HG02759 (cell line): ENCODE results near the gene GRID1.

ENCODE experiments used
- ATAC-seq: cut with Tn5 transposase; IDR thresholded peaks from one replicate; pipeline ENCODE4 v1.9.1; 2021; ENCODE audit warnings: mild to moderate bottlenecking, moderate library complexity; ENCODE audit not compliant: unreplicated experiment

GRID1 gene

DNA sequence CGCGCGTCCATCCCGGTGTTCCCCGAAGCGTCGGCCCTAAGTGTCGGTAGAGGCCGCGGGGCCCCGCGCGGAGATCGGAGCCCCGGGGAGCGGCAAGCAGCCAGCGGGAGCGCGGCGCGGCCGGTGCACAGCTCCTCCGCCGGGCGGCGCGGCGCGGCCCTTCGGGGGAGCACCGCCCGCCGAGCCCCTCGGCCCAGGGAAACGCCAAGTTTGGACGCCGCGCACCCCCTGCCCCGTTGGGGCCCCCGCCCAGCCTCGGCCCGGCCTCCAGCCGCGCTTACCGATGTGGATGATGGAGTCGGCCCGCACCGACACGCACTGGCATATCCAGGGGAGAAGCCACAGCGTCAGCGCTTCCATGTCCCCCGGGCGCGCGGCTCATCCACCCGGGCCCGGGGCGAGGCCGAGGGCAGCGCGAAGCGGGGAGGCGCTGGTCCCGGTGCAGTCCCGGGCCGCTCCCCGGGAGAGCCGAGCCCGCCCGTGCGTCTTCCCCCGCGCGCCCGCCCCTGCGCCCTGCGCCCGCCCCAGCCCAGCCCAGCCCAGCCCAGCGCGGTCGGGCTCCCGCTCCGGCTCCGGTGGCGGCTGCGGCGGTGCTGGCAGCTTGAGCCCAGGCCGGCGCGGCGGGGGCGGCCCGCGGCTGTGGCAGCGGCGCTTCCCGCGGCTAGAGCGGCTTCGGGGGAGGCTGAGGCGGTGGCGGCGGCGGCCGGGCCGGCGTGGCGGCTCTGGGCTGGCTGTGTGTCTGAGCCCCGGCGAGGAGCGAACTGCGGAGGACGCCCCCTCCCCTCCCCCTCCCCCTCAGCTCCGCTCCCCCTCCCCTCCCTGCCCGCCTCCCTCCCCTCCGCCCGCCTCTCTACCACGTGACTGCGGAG is at the start of gene GRID1:
GRID1 (minus strand) TSS at position 763 of the 869 bp plus-strand sequence.
- peak; percentile 35 for ATAC-seq

DNA sequence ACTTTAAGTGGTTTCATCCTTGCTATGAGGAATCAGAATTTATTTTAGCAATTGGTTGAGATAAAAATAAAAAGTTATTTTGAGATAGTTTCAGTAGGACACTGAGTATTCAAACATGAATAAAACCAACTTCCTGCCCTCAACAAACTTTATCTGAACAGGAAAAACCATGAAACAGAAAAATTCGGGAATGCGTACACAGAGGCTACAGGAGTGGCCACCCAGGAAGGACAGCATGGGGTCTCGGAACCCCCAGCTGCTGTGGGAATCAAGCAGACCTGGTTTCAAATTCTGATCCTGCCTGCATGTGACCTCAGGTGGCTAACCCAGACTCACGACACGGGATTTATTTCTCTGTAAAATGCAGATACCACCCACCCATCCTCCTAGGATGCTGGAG is 49.0 kb upstream of the GRID1 start:
- no peak for ATAC-seq

DNA sequence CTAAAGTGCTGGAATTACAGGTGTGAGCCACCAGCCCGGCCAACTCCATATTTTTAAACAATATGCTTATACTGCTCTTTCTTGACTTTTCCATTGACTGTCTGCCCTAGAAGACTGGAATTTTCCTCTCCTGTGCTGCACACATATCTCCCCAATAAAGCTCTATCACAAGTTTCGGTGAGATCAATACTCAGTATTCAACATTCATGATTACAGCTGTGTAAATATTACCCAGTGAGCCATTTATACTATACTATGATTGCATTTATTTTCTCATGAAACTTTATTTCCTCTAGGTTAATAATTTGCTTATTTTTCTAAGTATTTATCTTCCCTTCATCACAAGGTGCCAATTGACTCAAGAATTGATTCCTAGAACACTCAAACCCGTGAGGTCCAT is 48.5 kb upstream of the GRID1 start:
- ATAC-seq = no peak

DNA sequence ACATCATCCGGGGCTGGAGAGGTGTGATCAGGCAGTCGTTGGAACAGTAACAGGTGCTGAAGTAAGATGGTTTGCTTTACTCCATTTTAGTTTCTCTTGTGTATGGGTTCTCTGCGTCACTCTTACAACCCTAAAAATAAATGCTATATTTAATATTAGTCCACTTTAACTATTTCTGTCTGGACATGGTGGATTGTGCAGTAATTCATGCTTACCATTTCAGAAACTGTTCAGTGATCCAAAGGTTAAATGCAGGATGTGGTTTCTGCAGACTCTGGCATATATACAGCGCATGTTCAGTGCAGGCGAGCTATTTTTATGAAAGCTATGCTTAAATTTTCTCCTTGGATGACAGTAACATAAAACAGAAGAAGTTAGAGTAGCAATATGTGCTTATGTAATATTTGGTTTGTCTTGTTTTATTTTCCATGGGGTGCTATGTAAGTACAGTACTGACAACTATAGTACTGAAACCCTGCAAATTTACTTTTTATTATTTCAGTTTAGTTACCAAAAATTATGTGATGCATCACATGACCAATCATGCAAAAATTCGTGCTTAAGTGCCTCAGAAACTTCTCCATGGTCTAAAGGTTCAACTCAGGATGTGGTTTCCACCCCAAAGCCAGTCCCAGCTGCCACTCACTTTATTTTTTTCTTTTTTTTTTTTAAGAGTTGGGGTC is 46.6 kb upstream of the GRID1 start:
- peak; percentile 74 for ATAC-seq

DNA sequence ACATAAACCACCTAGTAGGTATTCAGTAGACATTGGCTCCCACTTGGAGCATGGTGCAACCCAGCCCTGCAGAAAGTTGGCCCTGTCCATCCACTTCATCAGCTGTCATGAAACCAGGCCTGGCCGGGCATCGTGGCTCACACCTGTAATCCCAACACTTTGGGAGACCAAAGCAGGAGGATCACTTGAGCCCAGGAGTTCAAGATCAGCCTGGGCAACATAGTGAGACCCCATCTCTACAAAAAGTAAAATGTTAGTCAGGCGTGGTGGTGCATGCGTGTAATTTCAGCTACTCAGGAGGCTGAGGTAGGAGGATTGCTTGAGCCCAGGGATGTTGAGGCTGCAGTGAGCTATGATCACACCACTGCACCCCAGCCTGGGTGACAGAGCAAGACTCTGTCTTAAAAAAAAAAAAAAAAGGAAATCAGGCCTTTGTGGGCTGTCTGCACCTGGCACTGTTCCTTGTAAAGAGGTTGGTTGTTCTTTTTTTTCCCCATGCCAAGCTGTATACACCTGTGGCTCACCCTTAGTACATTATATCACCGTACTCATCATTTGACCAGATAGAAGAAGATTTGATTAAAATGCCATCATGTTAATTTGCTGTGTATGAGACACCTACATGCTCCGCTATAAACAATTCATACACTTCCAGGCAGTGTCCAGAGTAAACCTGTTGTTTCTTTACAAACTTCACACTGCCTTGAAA is 45.4 kb upstream of the GRID1 start:
- no peak for ATAC-seq

DNA sequence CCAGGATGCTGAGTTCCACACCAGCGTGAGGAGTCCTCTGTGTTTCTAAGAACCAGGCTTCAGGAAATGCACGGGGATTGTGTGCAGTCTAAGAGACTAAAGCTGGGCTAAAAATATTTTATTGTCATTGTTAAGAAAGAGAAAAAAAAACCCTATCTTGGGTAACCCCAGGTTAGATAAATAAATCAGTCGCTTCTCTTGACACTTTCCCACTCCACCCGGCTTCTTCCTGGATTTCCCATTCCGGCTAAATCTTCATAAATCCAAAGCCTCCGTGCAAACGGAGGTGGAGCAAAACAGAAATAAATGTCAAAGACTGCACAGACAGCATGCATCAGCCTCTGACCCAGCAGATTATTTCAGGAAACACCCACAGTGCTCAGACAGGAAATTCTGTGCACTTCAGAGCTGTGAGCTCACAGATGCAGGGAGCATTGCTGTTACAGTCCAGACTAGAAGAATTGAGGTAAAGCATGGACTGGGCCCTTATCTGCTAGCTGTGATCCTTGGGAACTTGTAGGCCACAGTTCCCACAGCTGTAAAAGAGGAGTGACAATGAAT is 44.8 kb upstream of the GRID1 start:
- ATAC-seq = peak; percentile 51

DNA sequence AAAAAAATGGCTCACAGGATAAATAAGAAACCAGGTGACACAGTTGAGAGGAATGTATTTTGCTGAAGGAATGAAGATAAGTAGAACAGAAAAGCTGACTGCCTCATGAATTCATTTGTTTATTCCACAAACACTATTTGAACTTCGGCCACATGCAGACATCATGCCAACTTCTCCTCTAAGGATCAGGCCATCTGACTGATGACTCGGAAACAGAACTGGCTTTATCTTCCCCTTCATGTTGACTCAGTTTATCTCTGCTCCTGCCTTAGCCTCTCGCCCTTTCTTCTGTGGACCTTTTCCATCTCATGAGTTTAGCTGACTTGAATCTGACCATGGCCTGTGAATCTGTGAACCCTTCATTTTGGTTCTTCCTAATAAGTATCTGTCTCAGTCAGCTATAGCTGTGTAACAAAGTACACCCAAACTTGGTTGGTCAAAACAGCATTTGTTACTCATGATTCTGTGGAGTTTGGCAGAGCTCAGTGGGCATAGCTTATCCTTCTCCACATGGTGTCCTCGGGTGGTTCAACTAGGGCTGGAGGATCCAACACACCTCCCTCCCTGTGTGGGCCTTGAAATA is 44.0 kb upstream of the GRID1 start:
- ATAC-seq = no peak

DNA sequence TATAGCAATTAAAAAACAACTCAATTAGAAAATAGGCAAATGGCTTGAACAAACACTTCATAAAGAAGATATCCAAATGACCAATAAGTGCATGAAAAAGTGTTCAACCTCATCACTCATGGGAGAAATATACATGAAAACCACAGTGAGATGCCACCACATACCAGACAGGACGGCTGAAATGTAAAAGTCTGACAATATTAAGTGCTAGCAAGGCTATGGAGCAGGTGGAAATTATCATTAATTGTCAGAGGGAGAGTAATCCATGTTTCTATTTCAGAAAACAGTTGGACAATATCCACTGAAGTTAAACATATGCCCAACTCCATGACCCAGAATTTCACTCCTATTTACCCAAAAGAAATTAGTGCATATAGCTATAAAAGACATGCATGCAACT is 42.6 kb upstream of the GRID1 start:
- ATAC-seq = no peak

DNA sequence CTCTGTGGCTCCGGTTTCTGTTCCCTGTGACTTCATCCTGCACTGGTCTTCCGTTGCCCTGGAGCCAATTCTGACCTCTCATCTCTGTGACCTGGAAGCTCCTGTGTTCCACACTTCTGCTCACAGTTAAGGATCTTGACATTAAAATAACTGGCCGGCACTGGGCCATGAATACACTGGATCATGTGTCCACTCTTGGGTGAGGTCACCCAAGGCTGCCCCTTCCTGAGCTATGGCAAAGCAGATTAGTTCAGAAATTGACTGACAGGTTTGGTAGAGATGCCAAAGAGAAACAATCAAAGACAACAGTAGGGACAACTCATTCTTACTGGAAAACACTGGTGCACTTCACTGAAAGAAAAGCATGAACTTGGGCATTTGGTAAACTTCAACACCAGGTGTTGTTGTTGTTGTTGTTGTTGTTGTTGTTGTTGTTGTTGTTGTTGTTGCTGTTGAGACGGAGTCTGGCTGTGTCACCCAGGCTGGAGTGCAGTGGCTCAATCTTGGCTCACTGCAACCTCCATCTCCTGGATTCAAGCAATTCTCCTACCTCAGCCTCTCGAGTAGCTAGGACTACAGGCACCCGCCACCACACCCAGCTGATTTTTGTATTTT is 36.7 kb upstream of the GRID1 start:
- no peak for ATAC-seq

DNA sequence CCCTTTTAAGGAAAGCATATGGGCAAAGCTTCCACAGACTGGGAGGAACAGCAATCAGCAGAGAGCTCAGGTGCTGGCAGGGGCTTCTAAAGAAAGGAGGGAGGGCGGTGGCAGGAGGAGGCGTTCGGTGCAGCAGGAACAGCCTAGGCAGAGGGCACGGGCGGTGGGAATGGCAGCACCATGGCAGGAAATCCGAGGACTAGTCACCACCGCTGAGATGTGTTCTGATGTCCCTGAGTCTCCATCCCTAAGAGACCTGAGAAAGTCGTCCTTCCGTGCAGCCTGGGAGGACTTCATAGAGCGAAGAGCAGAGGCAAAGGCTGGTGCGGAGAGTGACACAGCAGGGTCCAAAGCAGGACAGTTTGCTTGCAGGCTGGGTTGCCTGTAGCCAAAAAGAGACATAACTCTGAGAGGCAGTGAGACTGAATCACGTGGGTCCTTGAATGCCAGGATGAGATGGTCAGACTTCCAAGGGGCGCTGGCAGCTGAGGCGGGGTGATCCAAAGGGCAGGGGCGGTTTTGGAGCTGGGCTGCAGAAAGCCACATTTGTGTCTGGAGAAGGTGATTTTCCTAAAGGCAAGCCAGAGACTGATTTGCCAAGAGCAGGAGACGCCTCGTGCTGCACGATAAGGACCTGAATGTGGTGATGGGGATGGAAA is 35.8 kb upstream of the GRID1 start:
- ATAC-seq = no peak

DNA sequence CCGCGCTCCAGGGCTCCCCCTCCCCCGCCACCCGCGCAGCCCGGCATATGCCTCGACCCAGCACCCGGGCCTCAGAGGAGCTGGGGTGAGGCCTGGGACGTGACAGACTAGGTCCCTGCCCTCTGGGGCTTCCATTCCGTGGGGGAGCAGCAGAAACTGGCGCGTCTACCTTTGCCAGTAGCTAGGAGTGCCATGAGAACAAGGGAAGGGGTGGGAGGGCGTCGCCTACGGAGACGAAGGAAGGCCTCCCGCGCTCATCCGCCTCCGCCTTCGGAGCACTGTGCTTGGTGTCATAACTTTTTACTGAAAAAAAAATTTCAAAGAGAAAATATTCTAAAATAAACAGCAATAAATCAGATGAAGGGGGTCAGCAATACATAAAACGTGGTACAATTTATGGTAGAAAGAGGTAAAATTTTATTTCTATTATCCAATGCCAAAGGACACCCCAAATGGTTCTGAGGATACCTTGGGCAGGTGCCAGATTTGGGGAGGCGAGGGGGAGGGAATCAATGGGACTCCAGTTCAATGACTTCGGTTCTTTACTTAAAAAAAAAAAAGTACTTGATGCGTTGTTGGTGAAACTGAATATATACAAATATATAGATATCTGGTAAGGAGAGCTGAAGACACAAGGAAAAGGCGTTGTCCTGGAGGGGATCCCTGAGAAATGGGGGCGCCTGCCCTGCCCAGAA is 35.1 kb upstream of the GRID1 start:
- ATAC-seq = no peak

DNA sequence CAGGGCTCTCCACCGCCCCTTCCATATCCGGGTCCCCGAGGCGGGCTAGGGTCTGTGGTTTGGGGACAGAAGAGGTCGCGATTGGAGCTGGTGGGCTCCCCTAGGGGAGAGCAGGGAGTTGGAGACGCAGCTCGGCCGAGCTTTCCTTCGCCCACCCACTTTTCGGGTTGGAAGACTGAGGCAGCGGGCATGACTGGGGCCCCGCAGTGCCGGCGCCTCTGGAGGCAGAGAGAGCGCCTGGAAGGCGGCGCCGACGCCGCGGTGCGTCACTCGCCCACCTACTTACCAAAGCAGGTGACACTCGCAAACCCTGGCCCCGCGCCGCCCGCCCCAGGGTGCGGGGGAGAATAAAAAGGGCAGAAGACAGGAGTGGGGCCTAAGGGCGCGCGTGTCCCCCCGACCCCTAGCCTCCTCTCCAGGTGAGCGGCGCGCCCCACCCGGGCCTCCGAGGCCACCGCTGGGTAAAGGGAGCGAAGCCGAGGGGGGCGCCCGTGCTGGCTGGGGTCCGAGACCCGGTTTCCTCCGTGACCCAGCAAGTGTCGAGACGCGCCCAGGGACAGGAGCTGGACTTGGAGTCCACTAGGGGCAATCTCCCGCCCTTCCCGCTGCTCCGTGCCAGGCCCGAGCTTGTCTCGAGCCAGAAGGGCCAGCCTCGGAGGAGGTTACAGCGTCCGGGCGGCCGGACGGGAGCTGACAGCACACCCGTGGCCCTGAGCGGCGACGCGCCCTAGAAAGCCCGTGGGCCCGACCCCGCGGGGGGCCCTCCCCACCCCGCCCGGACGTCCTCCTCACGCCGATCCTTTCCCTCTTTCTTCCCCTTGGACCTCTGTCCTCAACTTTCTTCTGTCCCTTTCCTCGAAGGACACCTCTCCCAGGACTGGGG is 34.4 kb upstream of the GRID1 start:
- peak; percentile 38 for ATAC-seq

DNA sequence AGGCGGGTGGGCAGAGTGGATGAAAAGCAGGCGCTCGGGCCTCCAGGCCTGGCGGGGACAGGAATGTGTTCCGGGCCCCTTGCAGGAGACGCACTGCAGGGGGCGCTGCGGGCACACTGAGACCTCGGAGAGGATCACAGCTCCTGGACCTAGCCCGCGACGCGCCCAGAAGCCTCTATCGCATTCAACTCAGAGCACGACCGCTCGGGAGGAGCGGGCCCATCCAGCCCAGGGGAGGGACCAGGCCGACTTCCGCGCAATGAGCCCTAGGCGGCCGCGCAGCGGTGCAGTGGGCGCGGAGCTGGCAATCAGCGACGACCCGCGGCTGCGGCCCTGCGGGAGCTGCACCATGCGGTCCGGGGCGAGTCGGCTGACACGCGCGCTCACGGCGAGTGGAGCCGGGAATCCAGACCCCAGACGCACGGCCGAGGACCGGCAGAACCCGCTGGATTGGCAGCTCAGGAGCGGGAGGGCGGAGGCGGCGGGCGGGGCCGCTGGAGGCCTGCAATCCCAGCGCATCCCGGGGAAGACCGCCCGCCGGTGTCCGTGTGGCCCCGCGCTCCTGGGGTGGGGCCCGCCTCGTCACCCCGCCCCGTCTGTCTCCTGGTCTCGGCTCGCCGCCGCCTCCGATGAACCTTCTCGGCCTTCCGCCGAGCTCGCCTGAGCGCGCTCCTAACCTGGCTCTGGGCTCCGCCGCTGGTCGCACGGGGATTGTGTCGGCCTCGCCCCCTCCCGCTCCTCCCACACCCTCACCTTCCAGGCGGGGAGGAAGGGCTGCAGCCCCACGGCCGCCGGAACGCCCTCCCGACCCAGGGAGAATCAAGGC is 33.5 kb upstream of the GRID1 start:
- peak; percentile 87 for ATAC-seq

DNA sequence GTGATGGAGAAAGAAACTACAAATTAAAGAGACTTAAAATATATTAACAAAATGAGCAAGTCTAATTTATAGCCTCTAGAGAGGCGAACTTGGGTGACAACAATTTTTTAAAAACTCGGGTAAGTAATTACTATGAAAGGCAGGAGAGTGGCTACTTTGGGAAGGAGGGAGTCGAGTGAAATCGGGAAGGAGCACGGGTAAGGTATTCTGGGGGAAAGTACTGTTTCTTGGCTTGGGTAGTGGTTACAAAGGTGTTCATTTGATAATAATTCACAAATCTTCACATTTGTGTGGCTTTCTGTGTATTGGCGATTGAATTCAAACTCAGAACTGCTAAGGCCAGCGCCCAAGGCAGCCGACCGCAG is 32.9 kb upstream of the GRID1 start:
- no peak for ATAC-seq

DNA sequence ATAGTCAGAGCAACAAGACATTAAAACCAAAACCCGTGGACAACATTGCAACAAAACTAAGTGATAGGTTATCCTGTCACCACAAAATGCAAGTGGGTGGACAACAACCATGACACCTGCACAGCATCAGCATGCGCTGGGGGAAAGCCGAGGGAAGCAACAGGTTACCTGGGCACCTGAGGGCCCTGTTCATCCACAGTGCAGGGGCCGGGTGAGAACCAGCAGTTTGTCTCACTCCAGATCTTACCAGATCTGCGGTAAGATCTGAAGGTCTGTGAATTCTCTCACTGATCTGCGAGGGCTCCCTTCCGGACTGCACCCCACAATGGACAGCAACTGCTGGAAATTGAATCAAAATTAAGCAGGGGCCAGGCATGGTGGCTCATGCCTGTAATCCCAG is 30.5 kb upstream of the GRID1 start:
- ATAC-seq = no peak

DNA sequence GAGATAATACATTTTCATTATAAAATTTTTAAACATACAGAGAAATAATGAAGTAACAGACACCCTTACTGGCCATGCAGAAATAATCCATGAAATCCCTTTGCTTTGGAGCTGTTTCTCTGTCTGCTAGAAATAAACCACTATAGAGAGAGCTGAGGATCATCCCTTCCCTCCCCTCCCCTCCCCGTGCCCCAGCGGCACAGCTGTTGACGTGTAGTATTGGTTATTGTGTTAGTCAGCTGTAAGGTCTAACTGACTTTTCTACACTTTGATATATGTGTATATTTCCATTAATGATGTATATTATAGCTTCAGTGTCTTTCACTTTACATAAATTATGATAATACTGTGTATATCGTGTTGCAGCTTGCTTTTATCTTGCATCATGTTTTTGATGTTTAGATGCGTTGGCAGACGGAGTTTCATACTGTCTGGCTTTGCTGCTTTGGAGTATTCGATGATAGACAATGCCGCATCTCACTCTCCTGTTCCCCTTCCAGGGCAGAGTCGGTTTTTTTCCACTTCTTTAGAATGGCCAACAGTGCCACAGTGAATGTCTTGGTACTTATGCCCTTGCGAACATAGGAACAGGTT is 27.4 kb upstream of the GRID1 start:
- ATAC-seq = no peak

DNA sequence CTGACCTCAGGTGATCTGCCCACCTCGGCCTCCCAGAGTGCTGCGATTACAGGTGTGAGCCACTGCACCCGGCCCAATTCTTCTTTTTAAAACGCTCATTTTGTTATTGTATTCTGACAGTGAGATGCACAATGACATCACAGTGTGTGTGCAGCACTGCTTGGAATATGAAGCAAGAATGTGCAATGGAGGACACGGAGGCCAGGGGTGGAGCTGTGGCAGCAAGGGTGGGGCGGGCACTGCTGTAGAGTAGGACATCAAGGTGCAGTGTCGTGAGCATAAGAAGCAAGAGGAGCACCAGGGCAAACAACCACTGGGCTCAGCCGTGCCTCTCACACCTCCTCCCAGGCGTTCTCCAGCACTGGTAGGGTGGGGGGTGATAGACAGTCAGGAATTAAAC is 26.8 kb upstream of the GRID1 start:
- no peak for ATAC-seq
